DLD1 (cell line): Measurements from ENCODE around the gene SCAPER.
"Not testable (repeated sequence)": the region's sequence is repeated elsewhere in the genome, so short reads cannot be mapped to it uniquely, and the experiment has no call there.

Source experiments
- in situ Hi-C: cut with HindIII; loops from 2 replicates; pipeline ENCODE4 v1.10.0; 2017; ENCODE audit warnings: low sequenced_read_pairs

Gene SCAPER

DNA sequence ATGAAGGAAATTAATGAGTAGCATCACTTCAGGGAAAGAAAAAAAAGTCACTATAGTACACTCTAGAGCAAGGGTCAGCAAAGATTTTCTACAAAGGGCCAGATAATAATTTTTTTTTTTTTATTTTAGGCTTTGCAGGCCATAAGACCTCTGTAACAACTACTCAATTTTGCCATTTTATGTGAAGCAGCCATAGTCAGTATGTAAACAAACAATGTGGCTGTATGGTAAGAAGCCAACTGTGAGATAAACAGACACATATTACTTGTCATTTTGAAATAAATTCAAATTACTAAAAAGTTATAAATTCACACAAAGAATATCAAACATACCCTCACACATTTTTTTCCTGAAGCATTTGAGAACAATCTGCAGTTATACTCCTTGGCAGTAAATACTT, 40.6 kb downstream of the SCAPER start:
- in situ Hi-C loops, result no loop called here

DNA sequence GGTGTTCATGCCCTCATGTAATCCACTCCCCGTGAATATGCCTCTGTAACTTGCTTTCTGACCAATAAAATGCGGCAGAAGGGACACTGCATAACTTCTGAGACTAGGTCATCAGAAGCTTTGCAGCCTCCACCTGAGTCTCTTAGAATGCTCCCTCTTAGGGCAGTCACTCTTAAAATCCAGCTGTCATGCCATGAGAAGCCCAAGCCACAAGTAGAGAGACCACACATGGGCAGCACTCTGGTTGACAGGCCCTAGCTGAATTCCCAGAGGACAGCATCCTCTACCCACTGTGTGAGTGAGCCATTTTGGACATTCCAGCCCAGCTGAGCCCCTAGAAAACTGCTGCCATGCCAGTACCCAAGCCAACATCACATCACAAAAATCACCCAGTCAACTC, 41.4 kb downstream of the SCAPER start:
- in situ Hi-C loops, result no loop called here

DNA sequence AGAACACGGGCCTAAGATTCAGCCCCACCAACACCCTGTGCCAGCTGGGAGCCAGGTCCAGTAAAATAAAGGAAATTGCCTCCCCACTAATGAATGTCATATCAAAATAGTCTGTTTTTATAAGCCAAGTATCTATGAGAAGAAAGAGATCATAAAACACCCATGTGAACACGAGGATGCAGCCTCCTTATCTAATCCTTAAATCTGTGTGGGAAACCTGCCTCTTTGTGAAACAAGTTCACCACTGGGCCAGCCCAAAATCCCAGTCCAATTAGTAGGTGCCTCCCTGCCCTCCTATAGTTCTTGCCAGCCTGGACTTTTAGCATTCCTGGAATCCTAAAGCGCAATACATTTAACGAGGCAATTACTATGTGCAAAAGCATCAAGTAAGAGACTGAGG, 42.0 kb downstream of the SCAPER start:
- in situ Hi-C loops, result no loop called here

DNA sequence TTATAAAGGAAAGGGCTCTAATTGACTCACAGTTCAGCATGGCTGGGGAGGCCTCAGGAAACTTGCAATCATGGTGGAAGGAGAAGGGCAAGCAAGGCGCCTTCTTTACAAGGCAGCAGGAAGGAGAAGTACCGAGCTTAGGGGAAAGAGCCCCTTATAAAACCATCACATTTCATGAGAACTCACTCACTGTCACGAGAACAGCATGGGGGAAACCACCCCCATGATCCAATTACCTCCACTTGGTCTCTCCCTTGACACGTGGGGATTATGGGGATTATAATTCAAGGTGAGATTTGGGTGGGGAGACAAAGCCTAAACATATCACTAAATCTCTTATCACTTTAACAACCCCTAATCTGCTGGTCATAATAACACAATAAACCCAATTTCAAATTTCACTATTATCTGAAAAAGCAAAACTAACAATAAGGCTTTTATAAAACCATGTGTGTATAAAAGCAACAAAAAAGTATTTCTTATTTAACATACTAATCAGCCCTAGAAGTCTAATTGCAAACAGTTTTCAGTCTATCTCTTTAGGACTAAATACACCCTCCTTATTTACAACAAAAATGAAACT, 43.2 kb downstream of the SCAPER start:
- in situ Hi-C loops, result no loop called here

DNA sequence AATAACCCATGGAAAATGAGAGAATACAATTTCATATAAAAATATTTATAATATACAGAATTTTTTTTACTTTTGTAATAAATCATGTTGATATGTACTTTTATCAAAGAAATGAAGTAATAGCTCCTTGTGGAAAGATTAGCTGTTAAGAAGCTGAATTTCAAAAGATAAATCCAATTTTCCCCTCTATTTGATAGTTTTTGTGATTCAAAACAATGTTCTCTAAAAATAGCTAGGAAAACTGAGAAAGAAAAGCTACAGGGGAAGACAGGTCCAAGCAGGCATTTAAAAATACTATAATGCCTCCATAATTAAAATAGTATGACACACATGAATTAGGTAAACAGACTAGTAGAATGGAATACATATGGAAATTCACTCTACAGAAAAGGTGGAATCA, 44.9 kb downstream of the SCAPER start:
- in situ Hi-C loops, result no loop called here

DNA sequence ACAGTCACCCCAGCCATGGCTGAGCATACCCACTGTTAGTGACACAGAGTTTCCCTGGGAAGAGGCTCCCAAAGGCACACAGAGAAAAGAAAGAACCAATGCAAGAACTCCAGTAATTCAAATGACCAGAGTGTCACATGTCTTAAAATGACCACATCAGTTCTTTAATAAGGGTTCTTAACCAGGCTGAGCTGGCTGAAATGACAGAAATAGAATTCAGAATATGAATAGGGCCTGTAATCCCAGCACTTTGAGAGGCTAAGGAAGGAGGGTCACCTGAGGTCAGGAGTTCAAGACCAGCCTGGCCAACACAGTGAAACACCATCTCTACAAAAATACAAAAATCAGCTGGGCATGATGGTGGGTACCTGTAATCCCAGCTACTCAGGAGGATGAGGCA, 54.8 kb downstream of the SCAPER start:
- in situ Hi-C loops, result not testable (repeated sequence)

DNA sequence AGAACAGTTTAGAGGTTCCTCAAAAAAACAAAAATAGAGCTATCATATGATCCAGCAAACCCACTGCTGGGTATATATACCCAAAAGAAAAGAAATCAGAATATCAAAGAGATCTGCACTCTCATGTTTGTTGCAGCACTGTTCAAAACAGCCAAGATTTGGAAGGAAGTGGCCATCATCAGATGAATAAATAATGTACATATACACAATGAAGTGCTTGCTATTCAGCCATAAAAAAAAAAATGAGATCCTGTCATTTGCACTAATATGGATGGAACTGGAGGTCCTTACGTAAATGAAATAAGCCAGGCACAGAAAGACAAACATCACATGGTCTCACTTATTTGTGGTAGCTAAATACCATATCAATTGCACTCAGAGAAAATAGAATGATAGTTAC, 58.4 kb downstream of the SCAPER start:
- in situ Hi-C loops, result no loop called here

DNA sequence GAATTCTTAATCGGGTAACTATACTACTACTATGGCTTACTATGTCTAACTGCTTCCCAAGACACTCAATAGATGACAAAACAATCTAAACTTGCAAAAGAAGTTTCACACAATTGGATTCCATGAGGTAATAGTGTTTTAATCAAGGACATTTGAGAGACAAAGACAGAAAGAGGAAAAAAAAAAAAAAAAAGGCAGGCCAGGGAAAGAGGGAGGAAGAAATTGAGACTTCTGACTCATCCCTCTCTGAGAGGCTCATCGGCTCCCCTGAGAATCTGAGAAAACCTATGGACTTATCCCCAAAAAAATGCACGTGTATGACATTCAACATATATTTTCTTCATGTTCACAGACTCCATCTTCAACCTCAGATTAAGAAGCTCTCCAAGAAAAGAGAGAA, 61.0 kb downstream of the SCAPER start:
- in situ Hi-C loops, result no loop called here

DNA sequence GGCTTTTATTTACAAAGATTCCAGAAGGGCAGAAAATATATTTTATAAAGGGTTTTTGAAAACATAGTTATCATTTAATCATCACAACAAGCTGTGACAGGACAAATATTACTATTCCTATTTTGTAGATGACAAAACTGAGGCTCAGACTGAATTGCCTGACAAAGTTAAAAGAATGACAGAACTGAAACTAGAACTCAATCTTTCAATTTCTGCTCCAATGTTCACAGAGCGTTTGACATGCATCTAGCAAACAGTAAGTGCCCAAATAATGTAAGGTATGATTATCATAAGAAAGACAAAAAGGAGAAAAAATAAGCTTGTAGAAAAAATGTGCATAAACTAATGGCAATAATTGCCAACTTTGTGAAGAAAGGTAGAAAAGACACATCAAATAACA, 61.9 kb downstream of the SCAPER start:
- in situ Hi-C loops, result no loop called here

DNA sequence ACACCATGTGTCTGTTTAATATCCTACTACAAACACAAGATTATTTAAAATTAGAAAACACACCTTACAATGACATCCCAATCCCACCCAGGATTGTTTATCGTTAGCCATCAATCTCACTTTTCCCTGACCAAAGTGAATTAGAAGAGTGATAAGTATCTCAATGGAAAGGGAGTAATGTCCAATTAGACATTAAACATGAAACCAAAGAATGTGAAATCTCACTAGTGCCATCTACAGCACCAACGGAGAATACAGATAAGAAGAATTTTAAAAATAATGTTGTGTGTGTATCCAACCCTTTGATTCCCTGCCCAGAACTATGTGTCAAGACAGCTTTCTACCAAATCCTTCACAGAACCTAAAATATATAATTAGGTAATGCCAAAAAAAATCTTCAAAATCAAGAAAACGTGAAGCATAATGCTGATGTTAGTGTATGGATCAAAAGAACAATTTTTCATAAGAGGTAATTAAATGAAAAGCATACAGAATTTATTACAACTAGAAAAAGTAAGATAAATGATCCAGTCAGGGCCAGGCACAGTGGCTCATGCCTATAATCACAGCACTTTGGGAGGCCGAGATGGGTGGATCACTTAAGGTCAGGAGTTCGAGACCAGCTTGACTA, 64.2 kb downstream of the SCAPER start:
- in situ Hi-C loops, result no loop called here

DNA sequence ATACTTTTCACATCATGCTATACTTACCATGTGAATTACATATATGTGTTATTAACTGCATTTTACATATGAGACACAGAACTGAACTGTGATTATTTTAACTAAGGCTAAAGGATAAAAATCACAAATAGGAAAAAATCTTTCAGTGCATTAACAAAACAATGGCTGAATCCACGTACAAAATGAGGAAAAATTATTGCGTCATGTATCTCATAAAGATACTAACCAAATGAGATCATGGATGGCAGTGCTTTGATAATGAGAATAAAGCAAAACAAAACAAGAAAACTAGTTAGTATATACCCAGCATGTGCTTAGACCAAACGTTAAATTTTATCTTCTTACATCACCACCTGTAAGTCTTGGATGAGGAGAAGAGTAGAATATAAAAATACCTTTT, 66.0 kb downstream of the SCAPER start:
- in situ Hi-C loops, result no loop called here

DNA sequence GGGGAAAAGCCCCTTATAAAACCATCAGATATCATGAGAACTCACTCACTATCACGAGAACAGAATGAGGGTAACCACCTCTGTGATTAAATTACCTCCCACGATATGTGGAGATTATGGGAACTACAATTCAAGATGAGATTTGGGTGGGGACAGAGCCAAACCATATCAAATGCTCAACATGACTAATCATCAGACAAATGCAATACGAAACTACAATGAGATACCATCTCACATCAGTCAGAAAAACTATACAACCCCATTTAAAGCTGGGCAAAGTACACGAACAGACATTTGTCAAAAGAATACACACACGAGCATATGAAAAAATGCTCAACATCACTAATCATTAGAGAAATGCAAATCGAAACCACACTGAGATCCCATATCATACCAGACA, 67.7 kb downstream of the SCAPER start:
- in situ Hi-C loops, result no loop called here

DNA sequence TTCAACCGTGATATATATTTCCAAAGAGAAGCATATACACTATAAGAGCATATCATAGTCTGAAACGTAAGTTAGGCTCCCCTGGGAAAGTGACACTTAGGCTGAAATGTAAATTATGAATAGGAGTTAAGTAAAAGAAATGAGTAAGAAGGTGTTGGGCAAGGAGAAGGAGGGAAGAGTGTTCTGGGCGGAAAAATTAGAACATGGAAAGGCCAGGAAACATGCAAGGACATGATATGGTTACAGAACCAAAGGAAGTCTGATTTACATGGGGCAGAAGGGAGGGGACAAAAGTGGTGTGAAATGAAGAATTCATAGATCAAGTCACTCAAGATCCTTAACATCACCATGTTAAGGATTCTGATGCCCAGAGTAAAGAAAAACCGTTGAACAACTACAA, 75.2 kb downstream of the SCAPER start:
- in situ Hi-C loops, result no loop called here

DNA sequence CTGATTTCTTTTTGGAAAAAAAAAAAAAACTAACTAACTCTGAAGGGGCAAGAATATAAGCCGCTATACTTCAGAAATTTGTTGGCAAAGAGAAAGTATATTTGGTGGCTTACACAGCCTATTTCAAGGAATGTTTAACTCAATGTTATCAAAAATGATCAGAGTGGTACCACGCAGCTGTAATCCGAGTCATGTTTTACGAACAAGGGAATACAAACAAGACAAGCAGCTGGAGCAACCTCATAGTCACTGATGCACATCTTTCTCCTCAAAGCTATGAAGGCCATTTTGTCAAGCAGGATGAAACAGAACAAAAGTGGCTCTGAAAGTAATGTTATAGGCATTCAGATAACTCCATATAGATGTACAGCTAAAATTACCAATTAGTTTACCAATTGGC, 81.2 kb downstream of the SCAPER start:
- in situ Hi-C loops, result no loop called here

DNA sequence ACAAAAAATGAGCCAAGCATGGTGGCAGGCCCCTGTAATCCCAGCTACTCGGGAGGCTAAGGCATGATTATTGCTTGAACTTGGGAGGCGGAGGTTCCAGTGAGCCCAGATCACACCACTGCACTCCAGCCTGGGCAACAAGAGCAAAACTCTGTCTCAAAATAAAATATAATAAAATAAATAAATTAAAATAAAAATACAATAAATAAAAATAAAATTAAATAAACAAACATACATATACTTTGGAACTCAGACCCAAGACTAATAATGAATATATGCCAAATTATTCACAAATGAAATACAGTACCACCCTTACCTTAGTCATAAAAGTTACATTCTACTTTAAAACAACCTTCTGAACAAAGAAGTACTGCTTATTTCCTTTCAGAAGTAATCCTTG, 81.8 kb downstream of the SCAPER start:
- in situ Hi-C loops, result no loop called here

DNA sequence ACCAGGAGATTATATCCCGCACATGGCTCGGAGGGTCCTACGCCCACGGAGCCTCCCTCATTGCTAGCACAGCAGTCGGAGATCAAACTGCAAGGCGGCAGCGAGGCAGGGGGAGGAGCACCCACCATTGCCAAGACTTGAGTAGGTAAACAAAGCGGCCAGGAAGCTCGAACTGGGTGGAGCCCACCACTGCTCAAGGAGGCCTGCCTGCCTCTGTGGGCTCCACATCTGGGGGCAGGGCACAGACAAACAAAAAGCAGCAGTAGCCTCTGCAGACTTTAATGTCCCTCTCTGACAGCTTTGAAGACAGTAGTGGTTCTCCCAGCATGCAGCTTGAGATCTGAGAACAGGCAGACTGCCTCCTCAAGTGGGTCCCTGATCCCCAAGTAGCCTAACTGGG, 86.2 kb downstream of the SCAPER start:
- in situ Hi-C loops, result not testable (repeated sequence)

DNA sequence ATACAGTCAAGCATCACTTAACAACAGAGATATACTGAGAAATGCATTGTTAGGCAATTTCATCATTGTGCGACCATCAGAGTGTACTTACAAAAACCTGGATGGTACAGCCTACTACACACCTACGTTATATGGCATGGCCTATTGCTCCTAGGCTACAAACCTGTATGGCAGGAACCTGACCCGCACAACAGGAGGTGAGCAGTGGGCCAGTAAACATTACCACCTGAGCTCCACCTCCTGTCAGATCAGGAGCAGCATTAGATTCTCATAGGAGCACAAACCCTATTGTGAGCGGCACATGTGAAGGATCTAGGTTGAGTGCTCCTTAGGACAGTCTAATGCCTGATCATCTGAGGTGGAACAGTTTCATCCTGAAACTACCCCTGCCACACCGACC, 89.7 kb downstream of the SCAPER start:
- in situ Hi-C loops, result no loop called here

DNA sequence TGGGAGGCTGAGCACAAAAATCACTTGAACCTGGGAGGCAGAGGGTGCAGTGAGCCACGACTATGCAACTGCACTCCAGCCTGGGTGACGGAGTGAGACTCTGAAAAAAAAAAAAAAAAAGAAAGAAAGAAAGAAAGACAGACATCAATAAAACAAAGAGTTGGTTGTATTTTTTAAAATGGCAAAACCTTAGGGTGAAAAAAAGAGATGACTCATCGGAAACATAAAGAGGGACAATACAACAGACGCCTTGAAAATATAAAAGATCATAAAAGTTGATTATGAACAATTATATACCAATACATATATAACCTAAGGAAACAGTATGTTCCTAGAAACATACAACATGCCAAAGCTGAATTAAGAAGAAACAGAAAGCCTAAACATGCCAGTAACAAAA, 92.8 kb downstream of the SCAPER start:
- in situ Hi-C loops, result no loop called here

DNA sequence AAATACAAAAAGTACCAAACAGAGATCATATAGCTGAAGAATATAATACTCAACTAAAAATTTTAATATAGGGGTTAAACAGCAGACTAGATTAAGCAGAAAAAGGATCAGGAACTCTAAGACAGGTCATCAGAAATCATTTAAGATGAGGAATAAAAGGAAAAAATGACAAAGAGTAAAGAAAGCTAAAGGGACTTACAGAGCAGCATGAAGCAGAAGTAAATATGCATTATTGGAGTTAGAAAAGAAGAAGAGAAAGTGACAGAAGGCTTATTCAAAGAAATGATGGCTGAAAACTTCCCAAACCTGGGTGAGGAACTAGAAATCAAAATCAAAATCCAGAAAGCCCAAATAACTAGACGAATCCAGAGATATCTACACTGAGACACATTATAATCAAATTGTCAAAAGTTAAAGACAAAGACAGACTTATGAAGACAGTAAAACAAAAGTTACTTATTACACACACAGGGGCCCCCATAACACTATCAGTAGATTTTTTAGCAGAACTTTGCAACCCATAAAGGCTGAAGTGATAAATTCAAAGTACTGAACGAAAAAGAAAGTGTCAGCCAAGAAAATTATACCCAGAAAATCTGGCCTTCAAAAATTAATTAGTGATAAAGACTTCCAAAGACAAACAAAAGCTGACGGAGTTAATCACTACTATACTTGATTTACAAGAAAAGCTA, 95.6 kb downstream of the SCAPER start:
- in situ Hi-C loops, result no loop called here

DNA sequence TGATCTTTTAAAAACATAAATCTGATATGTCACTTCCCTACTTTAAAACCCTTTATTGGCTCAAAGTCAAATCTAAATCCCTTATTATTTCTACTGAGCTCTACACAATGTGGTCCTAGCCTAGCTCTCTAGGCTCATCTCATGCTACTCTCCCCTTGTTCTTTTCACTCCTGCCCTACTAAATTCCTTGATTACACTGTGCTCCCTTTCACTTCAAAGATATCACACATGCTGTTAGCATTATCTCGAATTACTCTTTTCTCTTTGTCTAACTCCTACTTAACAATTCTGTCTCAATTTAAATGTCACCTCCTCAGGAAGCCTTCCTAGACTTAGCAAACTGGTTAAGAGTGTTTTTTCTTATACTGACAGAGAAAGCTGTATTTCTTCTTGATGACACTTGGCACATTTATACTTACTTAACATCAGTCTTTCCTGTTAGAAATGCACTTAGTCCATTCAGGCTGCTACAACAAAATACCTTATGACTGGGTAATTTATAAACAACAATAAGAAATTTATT, 102.0 kb downstream of the SCAPER start:
- in situ Hi-C loops, result no loop called here

DNA sequence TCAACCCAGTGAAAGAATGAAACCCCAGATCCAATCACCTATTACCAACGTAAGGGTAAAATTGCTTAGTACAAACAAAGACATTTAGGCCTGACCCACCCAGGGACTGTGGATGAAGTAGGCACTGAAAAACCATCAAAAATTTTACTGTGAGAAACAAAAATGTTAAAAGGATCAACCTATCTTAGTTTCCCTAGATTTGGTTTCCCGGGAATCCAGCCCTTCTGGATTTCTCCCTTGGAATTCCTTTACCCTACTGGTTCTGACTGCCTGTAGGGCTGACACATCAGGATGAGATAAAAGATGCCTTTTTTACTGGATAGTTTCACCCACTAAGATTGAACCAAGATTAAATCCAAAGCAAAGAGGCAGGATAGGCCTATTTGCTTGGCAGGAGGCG, 102.7 kb downstream of the SCAPER start:
- in situ Hi-C loops, result no loop called here

DNA sequence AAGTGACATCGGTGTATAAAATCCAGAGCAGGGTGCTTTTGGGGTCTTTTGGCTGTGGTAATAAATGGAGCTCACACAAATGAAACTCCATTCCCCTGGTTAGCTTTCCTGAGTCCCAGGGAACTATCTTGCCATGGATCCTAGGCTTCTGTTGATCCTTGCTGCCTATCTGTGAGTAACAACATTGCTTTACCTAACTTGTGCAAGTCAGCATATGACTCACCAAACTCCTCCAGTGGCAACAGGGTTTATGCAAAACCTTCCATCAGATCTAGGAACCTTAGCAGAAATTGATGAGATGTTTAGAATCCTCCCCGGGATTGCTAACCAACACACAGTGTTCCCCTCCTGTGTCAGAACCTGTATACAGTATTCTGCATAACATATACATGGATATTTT, 105.4 kb downstream of the SCAPER start:
- in situ Hi-C loops, result no loop called here
